ENCODE measurements around the gene ZNF367.
A peak's percentile ranks its signal among the peaks of the same experiment; 100 is the strongest.

ZNF367 gene

DNA sequence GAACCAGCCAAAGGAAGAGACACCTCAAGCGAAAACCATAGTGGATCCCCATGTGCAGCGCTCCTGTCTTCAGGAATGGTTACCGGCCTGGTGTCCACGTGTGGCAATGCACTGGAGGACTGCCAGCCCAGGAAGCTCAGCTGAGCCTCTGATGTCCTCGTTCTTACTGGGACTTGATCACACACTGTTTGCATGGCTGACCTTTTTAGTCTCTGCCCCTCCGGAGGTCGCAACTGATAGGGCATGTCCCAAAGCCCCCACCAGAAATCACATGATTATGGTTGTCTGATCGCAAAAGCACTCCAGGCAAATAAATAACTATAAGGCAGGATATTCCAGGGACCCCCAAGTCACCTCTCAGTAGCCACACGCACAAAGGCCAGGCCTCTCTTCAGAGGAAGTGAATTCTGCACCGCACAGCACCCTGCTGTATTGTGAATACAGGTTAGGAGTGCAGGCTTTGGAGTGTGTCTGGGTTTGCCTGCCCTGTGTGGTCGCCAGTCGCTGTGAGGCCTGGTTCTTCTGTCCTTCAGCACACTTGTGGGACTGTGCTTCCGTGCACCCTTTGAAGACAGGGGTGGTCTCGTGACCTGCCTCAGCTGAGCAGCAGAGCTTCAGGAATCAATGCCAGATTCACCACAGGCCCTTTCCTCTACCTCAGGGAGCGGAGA is 18.4 kb upstream of the ZNF367 start:
- no peak for DNase-seq

DNA sequence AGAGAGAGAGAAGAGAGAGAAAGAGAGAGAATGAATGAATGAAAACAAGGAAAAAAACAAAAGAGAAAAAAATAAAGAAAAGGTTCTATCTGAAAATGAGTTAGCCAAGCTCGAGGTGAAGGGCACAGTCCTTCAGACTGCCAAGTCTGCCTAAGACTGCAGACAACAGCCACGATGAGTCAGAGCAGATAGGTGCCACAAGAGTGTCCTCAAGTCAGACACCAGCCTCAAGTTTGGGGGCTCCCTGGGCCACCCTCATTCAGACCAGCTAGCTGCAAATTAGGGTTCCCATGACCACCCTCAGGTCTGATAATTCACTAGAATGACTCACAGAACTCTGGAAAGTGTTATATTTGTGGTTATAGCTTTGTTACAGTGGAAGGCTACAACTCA is 17.9 kb upstream of the ZNF367 start:
- DNase-seq, result peak in 1 of 5 experiments; percentile 17

DNA sequence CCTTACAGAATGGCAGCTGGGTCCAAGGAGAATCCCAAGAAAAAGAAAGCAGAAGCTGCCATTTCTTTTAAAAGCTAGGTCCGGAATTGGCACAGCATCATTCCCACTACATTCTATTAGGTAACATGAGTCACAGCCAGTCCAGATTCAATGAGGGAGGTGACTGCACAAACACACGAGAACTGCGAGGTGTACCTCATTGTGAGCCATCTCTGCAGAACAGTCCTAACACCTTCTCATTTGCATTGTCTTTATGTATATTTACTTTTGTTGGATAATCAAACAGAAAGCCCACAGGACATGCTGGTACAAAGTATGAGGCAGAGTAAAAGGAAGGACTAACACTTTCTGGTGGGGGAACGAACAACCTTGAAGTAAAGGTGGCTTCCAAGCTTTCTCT is 17.2 kb upstream of the ZNF367 start:
- no peak for DNase-seq

DNA sequence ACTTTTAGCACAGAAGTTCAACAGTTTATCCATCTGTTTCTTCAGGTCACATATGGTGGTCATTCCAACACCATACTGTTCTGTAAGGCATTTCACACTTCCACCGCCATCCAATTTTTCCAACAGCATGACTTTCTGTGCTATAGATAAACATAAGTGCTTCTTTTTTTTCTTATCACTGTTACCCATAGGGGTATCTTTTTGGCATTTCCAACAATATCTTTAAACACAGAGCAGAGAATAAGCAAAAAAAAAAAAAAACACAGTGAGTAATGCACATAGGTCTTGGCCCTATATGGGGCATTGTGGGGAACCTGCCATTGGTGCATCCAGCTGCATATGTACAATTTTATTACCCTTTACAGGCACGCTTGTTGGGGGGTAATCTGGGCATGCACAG is 12.2 kb upstream of the ZNF367 start:
- DNase-seq, result no peak

DNA sequence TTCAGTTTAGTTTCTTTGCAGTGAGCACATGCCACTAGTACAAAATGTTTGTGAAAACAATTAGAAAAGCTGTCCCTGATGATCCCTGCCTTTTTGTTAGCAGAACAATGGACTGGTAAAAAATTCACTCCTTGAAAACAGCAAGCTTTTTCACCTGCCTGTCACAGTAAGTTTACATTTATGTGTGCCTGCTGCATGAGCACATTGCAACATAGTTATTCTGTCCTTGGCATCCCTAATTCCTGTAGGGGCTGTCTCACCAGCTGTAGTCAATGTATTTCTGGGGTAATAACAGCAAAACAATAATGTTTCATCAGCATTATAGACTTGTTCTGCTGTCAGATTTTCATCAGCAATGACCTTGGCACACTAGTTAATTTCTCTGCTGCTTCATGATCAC is 11.6 kb upstream of the ZNF367 start:
- no peak for DNase-seq

DNA sequence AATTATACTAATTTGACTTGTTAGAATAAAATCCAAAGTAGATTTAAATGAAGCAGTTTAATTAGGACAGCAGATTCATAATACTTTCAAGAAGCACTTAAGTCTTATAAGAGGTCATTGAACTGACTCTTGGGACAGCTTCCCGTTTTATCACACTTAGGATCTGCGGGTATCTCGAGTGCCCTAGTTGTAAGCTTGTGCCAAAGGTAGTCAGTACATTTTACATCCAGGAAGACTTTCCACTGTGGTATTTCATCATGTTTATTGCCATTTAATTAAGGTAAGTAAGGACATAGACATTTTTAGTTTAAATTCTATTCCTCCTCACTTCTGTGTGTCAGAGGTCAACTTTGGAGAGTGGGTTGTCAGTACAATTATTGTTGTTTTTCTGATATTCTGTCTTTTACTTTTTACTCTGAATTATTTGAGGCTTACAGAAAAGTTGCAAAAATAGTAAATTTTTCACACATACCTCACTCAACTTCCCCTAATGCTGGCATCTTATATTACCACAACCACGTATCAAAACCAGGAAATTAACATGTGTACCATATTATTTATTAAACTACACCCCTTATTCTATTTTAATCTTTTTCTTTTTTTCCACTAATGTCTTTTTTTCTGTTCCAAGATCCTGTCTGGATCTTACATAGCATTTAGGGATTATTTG is 7.5 kb upstream of the ZNF367 start:
- peak in 1 of 5 experiments; percentile 36 for DNase-seq

DNA sequence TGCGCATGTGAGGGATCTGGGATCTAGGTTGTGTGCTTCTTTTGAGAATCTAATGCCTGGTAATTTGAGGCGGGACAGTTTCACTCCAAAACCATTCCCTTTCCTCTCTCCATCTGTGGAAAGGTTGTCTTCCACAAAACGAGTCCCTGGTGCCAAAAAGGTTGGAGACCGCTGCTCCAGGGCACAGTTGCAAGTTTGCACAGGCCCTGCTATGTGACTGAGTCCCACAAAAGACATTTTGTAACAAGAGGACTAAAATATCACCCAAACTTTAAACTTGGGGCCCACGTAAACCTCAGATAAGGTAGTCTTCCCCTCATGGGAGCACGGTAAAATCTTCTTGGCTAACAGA is 5.8 kb upstream of the ZNF367 start:
- no peak for DNase-seq

DNA sequence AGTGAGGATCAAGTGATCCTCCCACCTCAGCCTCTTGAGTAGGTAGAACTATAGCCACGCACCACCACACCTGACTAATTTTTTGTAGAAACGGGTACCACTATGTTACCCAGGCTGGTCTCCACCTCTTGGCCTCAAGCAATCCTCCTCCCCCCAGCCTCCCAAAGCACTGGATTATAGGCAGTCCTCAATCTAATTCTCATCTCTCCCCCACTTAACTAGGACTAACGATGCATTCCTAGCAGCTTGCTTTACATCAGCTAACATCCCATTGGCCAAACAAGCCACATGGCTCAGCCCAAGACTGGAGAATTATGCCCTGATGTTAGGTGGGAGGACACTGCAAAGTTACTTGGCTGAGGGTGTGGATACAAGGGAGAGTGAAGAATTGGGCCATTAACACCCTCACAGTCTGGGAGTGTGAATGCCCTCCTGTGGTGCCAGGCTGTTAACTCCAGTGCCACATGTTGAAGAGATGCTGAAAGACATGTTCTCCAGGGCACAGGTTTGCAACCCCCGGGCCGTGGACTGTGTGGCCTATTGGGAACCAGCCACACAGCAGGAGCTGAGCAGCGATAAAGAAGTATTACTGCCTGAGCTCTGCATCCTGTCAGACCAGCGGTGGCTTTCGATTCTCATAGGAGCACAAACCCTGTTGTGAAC is 5.3 kb upstream of the ZNF367 start:
- DNase-seq, result no peak

DNA sequence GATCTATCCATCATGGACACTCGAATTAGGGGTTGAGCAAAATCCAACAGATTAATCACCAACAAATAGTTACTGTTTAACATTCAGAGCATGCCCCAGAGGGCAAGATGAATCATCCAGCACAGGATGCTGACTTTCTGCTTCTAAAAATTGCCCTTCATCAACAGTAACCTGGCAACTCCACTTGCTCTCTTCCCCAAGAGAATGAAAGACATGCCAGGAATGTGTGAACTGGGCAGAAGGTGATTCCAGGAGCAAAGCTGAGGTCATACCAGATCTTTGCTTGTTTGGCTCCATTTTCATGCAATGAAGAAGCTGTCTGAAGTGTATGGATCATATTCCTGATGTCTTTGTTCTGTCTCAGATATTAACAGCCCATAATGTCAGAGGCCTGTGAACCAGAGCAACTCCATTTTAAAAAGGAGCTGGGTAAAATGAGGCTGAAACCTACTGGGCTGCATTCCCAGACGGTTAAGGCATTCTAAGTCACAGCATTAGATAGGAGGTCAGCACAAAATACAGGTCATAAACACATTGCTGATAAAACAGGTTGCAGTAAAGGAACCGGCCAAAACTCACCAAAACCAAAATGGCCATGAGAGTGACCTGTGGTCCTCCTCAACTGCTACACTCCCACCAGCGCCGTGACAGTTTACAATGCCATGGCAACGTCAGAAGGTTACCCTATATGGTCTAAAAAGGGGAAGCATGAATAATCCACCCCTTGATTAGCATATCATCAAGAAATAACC is 2.5 kb upstream of the ZNF367 start:
- peak in 1 of 5 experiments; percentile 70 for DNase-seq

DNA sequence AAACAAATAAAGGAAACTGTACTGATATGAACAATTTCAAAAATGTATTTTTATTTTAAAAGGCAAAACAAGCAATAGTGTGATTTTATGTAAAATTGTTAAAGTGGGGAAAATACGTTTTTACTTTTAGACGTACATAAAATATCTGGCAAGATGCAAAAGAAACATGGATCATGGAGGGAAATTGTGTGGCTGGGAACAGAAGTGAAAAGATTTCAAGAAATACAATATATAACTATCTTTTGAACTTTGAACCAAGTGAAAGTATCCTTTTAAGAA is 1.5 kb upstream of the ZNF367 start:
- no peak for DNase-seq

DNA sequence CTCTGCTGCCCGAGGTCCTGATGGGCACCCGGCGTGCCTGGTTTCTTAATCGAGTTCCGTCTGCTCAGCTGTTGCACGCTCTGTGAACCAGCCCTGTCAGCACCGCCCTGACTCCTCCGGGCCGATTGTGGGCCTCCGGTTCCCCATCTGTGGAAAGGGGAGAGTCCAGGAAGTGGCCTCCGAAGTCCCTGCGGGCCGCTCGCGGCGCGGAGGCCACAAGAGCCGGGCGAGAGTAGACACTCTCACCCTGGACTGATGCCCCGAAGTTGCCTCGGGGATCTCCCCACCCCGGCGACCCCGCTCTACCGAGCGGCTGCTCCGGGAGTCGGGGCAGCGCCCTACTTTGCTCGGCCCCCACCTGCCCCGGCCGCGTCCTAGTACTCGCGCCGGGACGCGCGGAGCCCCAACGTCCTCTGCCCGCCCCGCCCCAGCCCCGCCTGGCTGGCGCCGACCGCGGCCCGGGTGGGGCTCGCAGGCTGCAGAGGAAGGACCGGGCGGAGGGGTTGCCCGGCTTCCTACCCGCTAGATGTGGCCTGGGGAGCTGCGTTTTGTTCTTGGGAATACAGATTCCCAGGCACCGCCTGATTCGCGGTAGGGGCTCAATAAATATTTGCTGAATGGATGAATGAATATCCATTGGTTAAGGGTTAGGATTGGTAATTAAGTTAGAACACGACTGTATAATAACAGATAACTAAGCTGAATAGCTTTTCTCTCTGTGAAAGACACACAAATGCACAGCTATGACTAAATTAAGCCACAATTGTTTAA is 935 bp upstream of the ZNF367 start:
- DNase-seq, result peak; percentile 21 to 89 (median 38)

DNA sequence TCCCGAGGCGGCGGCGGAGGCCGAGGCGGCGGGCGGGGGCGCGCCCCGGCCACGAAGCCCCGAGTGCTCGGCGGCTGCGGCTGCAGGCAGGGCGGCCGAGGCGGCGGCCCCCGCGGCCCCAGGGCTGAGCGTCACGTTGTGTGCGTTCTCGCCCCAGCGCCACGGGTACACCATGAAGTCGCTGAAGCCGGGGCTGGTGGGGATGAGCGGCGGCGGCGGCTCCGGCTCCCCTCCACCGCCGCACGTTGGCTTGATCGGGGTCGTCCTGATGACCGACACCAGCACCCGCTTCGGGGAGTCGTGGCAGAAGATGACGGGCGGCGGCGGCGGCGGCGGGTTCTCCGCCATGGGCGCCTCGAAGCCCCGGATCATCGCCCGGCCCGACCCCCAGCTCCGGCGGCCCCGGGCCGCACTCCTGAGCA is 498 bp downstream of the ZNF367 start:
- peak in 1 of 5 experiments; percentile 45 for DNase-seq

DNA sequence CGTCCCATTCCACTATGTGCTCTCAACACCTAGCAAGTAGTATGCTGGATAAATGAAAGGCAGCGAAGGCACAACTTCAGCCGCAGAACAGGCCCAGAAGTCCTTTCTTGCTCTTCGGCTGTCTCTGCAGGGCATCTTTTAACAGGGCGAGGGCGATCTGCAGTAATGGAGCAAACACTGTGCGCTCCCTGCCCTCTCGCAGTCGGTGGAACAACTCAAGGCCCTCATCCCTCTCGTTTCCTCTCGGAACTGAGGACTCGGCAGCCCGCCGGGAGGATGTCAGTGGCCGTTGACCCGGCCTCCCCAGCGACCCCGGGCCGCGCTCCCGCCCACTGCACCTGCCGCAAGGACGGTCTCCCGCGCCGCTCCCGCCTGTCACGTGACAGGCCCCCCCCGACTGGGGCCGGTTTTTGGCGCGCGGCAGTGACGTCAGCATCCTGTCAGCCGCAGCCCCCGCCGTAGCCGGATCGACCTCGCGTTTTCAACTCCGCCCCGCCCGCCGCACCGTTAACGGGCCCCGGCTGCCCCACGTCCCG is 1.1 kb downstream of the ZNF367 start:
- peak; percentile 82 to 93 (median 87) for DNase-seq

DNA sequence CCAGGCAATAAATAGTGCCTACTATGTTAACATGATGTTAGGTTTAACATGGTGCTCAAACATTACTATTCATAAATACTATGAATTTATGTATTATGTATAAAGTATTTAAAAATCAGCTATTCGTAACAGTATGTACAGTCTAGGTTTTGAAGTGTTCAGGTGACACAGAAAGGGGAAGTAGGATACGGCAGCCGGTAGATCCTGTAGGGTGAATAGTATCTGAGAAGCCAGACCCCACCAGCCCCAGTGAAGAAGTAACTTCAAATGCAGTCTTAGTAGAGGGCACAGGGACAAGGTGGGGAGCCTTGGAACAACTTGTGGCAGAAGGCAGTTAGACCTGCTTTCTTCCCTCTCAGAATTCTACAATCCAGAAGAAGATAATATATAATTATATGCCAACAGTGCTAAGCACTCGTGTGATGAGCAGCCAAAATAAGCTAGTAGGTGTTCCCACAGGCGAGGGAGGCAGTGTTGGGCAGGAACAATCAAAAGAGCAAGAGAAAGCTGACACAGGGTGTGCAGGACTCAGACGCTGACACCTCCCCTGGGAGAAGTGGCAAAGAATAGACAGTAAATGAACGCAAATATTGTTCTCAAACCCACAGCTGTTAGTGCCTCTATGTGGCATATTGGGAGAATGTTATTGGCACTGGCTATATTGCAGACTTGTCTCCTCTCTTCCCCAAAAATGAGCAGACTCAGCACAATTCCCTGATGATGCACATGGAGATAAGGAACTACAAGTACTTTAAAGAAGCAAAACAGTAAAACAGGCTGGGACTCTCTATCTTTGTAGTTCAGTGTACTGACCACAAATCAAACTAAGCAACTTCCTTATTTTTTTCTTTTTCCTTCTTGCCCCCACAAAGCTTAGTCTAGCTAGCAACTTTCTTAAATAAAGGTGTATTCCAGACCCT is 4.6 kb downstream of the ZNF367 start:
- DNase-seq, result peak in 1 of 5 experiments; percentile 41

DNA sequence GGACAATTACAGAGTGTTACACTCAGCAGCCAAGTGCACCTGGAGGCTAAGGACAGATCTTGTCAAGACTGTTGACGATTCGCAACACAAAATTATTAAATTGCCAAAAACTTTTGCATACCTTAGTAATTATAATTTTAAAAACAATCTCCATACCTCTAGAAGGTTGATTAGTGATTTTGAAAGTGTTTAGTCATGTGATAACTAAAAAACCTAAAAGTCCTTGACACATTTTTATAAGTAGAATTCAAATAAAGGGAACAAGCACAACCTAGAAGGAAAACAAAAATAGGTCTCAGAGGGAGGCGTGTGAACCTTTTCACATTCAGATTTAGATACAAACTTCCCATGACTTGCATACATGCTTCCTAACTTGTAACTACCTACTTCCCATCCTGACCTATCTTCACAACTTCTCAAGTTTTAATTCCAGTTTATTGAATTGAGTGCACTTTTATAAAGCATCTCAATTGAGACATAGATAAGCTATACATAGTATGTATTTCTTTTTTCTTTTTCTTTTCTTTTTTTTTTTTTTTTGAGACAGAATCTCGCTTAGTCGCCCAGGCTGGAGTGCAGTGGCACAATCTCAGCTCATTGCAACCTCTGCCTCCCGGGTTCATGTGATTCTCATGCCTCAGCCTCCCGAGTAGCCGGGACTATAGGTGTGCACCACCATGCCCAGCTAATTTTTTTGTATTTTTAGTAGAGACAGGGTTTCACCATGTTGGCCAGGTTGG is 5.8 kb downstream of the ZNF367 start:
- DNase-seq, result no peak

DNA sequence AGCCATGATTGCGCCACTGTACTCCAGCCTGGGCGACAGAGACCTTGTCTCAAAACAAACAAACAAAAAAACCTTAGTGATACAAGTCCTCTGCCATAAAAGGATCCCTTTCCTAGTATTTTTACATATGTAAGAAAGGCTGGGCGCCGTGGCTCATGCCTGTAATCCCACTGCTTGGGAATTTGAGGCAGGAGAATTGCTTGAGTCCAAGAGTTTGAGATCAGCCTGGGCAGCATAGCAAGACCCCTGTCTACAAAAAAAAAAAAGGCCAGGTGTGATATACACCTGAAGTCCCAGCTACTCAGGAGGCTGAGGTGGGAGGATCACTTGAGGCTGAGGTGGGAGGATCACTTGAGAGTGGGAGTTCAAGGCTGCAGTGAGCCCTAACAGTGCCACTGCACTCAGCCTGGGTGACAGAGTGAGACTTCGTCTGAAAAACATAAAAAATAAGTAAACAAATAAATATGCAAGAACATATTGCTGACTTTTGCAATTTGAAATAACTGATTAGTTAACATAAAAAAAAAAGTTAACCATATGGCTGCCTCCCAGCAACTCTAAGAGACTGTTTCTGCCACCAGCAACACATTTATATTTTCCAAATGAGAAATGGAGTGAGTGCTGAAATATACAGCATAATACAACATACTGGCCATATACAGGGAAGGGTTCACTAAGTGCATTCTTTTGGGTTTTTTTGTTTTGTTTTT is 6.9 kb downstream of the ZNF367 start:
- DNase-seq, result no peak

DNA sequence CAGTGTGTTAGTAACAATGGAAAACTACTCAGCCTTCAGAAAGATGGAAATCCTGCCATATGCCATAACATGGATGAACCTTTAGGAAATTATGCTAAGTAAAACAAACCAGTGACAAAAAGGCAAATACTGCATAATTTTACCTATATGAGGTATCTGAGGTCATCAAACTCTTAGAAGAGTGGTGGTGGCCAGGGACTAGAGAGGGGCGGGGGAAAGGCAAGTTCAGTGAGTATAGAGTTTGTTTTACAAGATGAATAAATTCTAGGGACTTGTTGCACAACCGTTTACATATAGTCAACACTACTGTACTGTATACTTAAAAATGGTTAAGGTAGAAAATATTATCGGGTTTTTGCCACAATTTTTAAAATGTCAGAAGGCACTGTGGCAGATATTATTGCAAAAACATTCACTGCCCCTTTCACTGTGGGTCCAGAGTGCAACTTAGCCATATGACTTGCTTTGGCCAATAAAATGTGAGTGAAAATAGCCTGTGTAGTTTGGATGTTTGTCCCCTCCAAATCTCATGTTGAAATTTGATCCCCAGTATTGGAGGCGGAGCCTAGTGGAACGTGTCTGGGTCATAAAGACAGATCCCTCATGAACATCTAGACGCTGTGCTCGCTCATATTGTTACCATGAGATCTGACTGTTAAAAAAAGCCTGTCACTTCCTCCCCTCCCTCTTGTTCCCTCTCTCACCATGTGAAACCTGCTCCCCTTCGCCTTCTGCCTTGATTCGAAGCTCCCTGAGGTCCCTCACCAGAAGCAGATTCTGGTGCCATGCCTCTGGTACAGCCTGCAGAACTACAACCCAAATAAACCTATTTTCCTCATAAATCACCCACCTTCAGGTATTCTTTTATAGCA is 9.5 kb downstream of the ZNF367 start:
- DNase-seq, result peak in 1 of 5 experiments; percentile 65

DNA sequence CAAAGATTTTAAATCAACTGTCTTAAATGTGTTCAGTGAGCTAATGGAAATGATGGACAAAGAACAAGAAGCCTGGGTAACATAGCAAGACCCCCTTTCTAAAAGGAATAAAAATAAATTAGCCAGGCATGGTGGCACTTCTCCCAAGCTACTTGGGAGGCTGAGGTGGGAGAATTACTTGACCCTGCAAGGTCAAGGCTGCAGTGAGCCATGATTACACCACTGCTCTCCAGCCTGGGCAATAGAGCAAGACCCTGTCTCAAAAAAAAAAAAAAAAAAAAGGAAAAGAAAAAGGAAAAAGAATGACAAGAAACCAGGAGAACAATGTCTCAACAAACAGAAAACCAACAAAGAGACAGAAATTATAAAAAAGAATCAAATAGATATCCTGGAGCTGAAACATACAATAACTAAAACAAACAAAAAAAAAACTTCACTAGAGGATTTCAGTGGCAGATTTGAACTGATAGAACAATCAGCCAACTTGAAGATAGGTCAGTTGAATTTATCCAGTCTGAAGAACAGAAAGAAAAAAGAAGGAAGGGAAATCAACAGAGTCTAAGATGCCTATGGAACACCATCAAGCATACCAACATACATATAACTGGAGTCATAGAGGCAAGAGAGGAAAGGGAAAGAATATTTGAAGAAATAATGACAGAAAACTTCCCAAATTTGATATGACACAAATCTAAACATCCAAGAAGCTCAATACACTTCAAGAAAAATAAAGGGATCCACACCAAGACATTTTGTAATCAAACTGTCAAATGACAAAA is 17.8 kb downstream of the ZNF367 start:
- no peak for DNase-seq
